ENCODE measurements around the gene CHD2. TPM values are rescaled to one million over a fixed set of nuclear protein-coding genes. Genes with fewer than 3 reads are reported as not detected.

Gene CHD2
- total and polyA plus RNA-seq, 4 donors = 13.9 to 90.2 (median 49.4) TPM

DNA sequence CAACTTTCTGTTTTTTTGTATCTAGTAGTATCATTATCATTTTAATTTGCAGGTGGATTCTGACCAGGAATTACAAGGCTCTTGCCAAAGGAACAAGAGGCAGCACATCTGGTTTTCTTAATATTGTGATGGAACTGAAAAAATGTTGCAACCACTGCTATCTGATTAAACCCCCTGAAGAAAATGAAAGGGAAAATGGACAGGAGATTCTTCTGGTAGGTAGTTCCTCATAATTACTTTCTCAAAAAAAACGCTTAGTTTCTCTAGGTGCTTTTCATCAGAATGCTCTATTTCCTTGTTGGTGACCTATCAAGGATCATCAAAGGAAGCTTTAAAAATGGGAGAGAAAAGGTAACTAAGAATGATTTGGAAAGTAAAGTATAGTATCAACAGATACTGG is 71.6 kb downstream of the CHD2 start:
- no peak overlapping the region for H3K27ac ChIP-seq (ENCODE audit: low read depth in 1 of 2, low read length in 2 of 2)
- H3K9me3 ChIP-seq (ENCODE audit: control insufficient read depth in 4 of 4, low read length in 3 of 4) = no peaks in the 10 kb centered on the region
- H3K36me3 ChIP-seq (ENCODE audit: control insufficient read depth in 4 of 4, insufficient read depth in 3 of 4, low read depth in 1 of 4, low read length in 3 of 4) = peaks cover 18 to 82% (median 73%) of the 10 kb centered on the region in 4 donors
- no peak for TF ChIP-seq FOXA1 (IDR thresholded peaks at IDR 0.05)
- no peak for TF ChIP-seq JUND (IDR thresholded peaks at IDR 0.05)
- no peak for TF ChIP-seq FOXA2 (IDR thresholded peaks at IDR 0.05)
- TF ChIP-seq, protein P1, sequence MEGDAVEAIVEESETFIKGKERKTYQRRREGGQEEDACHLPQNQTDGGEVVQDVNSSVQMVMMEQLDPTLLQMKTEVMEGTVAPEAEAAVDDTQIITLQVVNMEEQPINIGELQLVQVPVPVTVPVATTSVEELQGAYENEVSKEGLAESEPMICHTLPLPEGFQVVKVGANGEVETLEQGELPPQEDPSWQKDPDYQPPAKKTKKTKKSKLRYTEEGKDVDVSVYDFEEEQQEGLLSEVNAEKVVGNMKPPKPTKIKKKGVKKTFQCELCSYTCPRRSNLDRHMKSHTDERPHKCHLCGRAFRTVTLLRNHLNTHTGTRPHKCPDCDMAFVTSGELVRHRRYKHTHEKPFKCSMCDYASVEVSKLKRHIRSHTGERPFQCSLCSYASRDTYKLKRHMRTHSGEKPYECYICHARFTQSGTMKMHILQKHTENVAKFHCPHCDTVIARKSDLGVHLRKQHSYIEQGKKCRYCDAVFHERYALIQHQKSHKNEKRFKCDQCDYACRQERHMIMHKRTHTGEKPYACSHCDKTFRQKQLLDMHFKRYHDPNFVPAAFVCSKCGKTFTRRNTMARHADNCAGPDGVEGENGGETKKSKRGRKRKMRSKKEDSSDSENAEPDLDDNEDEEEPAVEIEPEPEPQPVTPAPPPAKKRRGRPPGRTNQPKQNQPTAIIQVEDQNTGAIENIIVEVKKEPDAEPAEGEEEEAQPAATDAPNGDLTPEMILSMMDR (IDR thresholded peaks at IDR 0.05; ENCODE audit: low read depth, low read length, missing input control) = no peak
- TF ChIP-seq, protein P2, sequence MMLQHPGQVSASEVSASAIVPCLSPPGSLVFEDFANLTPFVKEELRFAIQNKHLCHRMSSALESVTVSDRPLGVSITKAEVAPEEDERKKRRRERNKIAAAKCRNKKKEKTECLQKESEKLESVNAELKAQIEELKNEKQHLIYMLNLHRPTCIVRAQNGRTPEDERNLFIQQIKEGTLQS (IDR thresholded peaks at IDR 0.05) = no peak
- no peak for TF ChIP-seq RXRA (IDR thresholded peaks at IDR 0.05)
- no peak for TF ChIP-seq NR2F2 (IDR thresholded peaks at IDR 0.05)
- H3K9ac ChIP-seq (ENCODE audit: low read depth in 1 of 2, low read length in 2 of 2) = no peak overlapping the region
- no peak for DNase-seq (ENCODE audit: low spot score)
- WGBS = 88% methylated on average over 1 of the region's 1 CpG
- no peaks in the 10 kb centered on the region for H3K27me3 ChIP-seq (ENCODE audit: control insufficient read depth in 4 of 4, insufficient read depth in 4 of 4, low read length in 3 of 4)
- no peaks in the 10 kb centered on the region for H3K4me1 ChIP-seq (ENCODE audit: control insufficient read depth in 4 of 4, insufficient read depth in 4 of 4, low read length in 3 of 4)
- H3K4me3 ChIP-seq (ENCODE audit: low read depth in 1 of 3, low read length in 3 of 3) = no peak overlapping the region

DNA sequence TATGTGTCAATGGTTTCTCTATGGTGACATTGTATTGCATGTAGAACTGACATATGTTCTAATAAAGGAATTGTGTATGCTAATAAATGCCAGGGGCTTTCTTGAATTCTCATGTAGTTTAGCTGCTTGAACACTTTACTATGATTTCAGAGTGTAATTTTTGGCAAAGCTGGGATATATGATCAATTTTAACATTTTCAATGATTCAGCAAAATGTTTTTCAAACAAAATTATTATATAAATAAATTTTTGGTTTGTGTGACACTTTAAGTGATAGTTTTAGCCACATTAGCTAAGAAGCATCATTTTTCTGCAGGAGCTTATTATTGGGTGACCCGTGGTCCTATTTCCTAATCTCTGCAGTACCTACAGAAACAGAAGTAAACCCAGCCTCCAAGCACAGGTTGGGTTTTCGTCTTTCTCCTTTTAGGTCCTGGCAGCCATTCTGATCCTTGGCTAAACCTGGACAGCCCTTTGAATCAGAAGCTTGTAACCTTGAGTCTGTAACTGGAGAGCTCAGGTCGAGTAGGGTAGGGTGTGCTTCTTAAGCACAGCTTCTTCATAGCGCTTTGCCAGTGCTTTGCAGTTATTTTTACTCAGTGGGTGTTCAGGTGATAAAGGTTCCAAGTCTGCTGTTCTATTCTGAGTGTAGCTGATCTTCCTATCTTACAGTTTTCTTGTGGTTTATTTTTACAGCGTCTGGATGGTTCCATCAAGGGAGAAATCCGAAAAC is 74.2 kb downstream of the CHD2 start:
- H3K27ac ChIP-seq (ENCODE audit: low read depth in 1 of 2, low read length in 2 of 2) = no peak overlapping the region

More for the DNA sequence above, 74.2 kb downstream of the CHD2 start:
- H3K4me3 ChIP-seq (ENCODE audit: low read depth in 1 of 3, low read length in 3 of 3) = no peak overlapping the region
- no peak for TF ChIP-seq FOXA1 (IDR thresholded peaks at IDR 0.05)
- TF ChIP-seq, protein P2 (IDR thresholded peaks at IDR 0.05) = no peak
- no peak for TF ChIP-seq HNF4G (IDR thresholded peaks at IDR 0.05)
- no peak for TF ChIP-seq TAF1 (conservative IDR thresholded peaks at IDR 0.05)
- no peak for TF ChIP-seq NR2F2 (IDR thresholded peaks at IDR 0.05)
- TF ChIP-seq SP1 (IDR thresholded peaks at IDR 0.05) = no peak
- TF ChIP-seq YY1 (IDR thresholded peaks at IDR 0.05) = no peak
- no peak for TF ChIP-seq FOXA2 (IDR thresholded peaks at IDR 0.05)
- TF ChIP-seq, protein P3, sequence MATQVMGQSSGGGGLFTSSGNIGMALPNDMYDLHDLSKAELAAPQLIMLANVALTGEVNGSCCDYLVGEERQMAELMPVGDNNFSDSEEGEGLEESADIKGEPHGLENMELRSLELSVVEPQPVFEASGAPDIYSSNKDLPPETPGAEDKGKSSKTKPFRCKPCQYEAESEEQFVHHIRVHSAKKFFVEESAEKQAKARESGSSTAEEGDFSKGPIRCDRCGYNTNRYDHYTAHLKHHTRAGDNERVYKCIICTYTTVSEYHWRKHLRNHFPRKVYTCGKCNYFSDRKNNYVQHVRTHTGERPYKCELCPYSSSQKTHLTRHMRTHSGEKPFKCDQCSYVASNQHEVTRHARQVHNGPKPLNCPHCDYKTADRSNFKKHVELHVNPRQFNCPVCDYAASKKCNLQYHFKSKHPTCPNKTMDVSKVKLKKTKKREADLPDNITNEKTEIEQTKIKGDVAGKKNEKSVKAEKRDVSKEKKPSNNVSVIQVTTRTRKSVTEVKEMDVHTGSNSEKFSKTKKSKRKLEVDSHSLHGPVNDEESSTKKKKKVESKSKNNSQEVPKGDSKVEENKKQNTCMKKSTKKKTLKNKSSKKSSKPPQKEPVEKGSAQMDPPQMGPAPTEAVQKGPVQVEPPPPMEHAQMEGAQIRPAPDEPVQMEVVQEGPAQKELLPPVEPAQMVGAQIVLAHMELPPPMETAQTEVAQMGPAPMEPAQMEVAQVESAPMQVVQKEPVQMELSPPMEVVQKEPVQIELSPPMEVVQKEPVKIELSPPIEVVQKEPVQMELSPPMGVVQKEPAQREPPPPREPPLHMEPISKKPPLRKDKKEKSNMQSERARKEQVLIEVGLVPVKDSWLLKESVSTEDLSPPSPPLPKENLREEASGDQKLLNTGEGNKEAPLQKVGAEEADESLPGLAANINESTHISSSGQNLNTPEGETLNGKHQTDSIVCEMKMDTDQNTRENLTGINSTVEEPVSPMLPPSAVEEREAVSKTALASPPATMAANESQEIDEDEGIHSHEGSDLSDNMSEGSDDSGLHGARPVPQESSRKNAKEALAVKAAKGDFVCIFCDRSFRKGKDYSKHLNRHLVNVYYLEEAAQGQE (IDR thresholded peaks at IDR 0.05) = no peak
- TF ChIP-seq EGR1 (IDR thresholded peaks at IDR 0.05; ENCODE audit: low read depth in 2 of 2) = no peak
- no peak for TF ChIP-seq HNF4A (conservative IDR thresholded peaks at IDR 0.05)
- no peak for TF ChIP-seq GABPA (IDR thresholded peaks at IDR 0.05 in 1 of 2, conservative IDR thresholded peaks at IDR 0.05 in 1 of 2)
- TF ChIP-seq, protein P4, sequence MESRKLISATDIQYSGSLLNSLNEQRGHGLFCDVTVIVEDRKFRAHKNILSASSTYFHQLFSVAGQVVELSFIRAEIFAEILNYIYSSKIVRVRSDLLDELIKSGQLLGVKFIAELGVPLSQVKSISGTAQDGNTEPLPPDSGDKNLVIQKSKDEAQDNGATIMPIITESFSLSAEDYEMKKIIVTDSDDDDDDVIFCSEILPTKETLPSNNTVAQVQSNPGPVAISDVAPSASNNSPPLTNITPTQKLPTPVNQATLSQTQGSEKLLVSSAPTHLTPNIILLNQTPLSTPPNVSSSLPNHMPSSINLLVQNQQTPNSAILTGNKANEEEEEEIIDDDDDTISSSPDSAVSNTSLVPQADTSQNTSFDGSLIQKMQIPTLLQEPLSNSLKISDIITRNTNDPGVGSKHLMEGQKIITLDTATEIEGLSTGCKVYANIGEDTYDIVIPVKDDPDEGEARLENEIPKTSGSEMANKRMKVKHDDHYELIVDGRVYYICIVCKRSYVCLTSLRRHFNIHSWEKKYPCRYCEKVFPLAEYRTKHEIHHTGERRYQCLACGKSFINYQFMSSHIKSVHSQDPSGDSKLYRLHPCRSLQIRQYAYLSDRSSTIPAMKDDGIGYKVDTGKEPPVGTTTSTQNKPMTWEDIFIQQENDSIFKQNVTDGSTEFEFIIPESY (IDR thresholded peaks at IDR 0.05) = no peak
- TF ChIP-seq, protein P5, sequence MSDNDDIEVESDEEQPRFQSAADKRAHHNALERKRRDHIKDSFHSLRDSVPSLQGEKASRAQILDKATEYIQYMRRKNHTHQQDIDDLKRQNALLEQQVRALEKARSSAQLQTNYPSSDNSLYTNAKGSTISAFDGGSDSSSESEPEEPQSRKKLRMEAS (IDR thresholded peaks at IDR 0.05) = no peak
- no peak for TF ChIP-seq RAD21 (IDR thresholded peaks at IDR 0.05)
- TF ChIP-seq, protein P1 (IDR thresholded peaks at IDR 0.05; ENCODE audit: low read depth, low read length, missing input control) = no peak
- peaks cover 15 to 81% (median 74%) of the 10 kb centered on the region in 4 donors for H3K36me3 ChIP-seq (ENCODE audit: control insufficient read depth in 4 of 4, insufficient read depth in 3 of 4, low read depth in 1 of 4, low read length in 3 of 4)
- no peak overlapping the region for H3K9ac ChIP-seq (ENCODE audit: low read depth in 1 of 2, low read length in 2 of 2)
- no peaks in the 10 kb centered on the region for H3K4me1 ChIP-seq (ENCODE audit: control insufficient read depth in 4 of 4, insufficient read depth in 4 of 4, low read length in 3 of 4)
- 93% methylated on average over 6 of the region's 6 CpGs for WGBS
- no peaks in the 10 kb centered on the region for H3K9me3 ChIP-seq (ENCODE audit: control insufficient read depth in 4 of 4, low read length in 3 of 4)
- H3K27me3 ChIP-seq (ENCODE audit: control insufficient read depth in 4 of 4, insufficient read depth in 4 of 4, low read length in 3 of 4) = no peaks in the 10 kb centered on the region
- no peak for DNase-seq (ENCODE audit: low spot score)
